H1 (cell line): ENCODE measurements around the gene NR2F6. TPM values are rescaled to one million over a fixed set of nuclear protein-coding genes. Genes with fewer than 3 reads are reported as not detected.

Source experiments
- CTCF ChIA-PET: fragments of 300-600 bp; sonication (Branson Sonifier 250); formaldehyde crosslinking; loops from one replicate; lab custom pipeline; 2021; ENCODE audit not compliant: partially characterized antibody; lab: Charles Lee
- POLR2A ChIA-PET: fragments of 300-600 bp; sonication (Branson Sonifier 250); formaldehyde crosslinking; loops from one replicate; lab custom pipeline; 2021; ENCODE audit warnings: inconsistent platforms; ENCODE audit not compliant: partially characterized antibody; lab: Charles Lee
- DNase-seq, 2 experiments: peaks; one replicate each; pipeline versions ENCODE4 v3.0.0 to v3.0.0-alpha.2; 2010 to 2022; ENCODE audit warnings: low spot score in 2 of 2, low read depth in 1 of 2, mixed read lengths in 1 of 2
- FAIRE-seq: peaks from 2 replicates; lab custom pipeline; 2011; peaks lifted over from hg19 to GRCh38; lab: Jason Lieb, UNC
- H2AFZ ChIP-seq: 2 replicates; pipeline ENCODE4 v1.8.1; 2012; ENCODE audit warnings: low read length, inconsistent platforms
- H2AK5ac ChIP-seq: 2 replicates; pipeline ENCODE4 v1.6.1; 2013; ENCODE audit warnings: low read depth, low read length
- H2BK120ac ChIP-seq: replicated peaks from 2 replicates; pipeline ENCODE3; 2013; ENCODE audit warnings: low read depth, low read length, inconsistent platforms
- H2BK12ac ChIP-seq: 2 replicates; pipeline ENCODE4 v1.6.1; 2013; ENCODE audit warnings: low read depth, low read length
- H2BK15ac ChIP-seq: 2 replicates; pipeline ENCODE4 v1.6.1; 2013; ENCODE audit warnings: low read length
- H2BK20ac ChIP-seq: 2 replicates; pipeline ENCODE4 v1.6.1; 2013; ENCODE audit warnings: low read length
- H2BK5ac ChIP-seq: 2 replicates; pipeline ENCODE4 v1.6.1; 2013; ENCODE audit warnings: low read depth, low read length
- H3K14ac ChIP-seq: 2 replicates; pipeline ENCODE4 v1.6.1; 2013; ENCODE audit warnings: inconsistent platforms; ENCODE audit not compliant: insufficient read length
- H3K18ac ChIP-seq: 2 replicates; pipeline ENCODE4 v1.6.1; 2013; ENCODE audit warnings: low read length; ENCODE audit errors: extremely low read depth
- H3K23ac ChIP-seq: 2 replicates; pipeline ENCODE4 v1.6.1; 2013; ENCODE audit warnings: inconsistent platforms; ENCODE audit not compliant: insufficient read length
- H3K23me2 ChIP-seq: 2 replicates; pipeline ENCODE4 v1.6.1; 2013; ENCODE audit warnings: low read depth, low read length
- H3K27ac ChIP-seq: 2 replicates; pipeline ENCODE4 v1.6.1; 2011; ENCODE audit warnings: low read depth, low read length, inconsistent platforms
- H3K27me3 ChIP-seq, 4 experiments: replicated peaks in 1 of 4; 1 replicate in 1 of 4; 2 replicates in 3 of 4; pipeline versions ENCODE4 v1.6.1 to v1.8.1; 2011 to 2013; ENCODE audit warnings: low read length in 3 of 4, mild to moderate bottlenecking in 3 of 4, inconsistent platforms in 2 of 4, mixed read lengths in 2 of 4, moderate library complexity in 1 of 4; ENCODE audit not compliant: control insufficient read depth in 3 of 4, insufficient read depth in 3 of 4; ENCODE audit errors: extremely low read depth in 1 of 4
- H3K36me3 ChIP-seq, 4 experiments: 2 replicates each; pipeline versions ENCODE4 v1.6.1 to v1.8.1; 2011 to 2013; ENCODE audit warnings: mild to moderate bottlenecking in 4 of 4, low read length in 3 of 4, moderate library complexity in 2 of 4, control low read depth in 1 of 4, inconsistent platforms in 1 of 4; ENCODE audit not compliant: insufficient read depth in 4 of 4, control insufficient read depth in 2 of 4
- H3K4ac ChIP-seq: replicated peaks from 2 replicates; pipeline ENCODE3; 2013; ENCODE audit warnings: low read length, low read depth, mixed read lengths, inconsistent platforms; ENCODE audit not compliant: insufficient read length
- H3K4me1 ChIP-seq, 4 experiments: replicated peaks in 1 of 4; 1 replicate in 1 of 4; 2 replicates in 3 of 4; pipeline versions ENCODE4 v1.6.1 to v1.8.1; 2011 to 2013; ENCODE audit warnings: low read length in 3 of 4, inconsistent platforms in 2 of 4, mixed read lengths in 1 of 4; ENCODE audit not compliant: insufficient read depth in 4 of 4, control insufficient read depth in 3 of 4
- H3K4me2 ChIP-seq, 2 experiments: 2 replicates each; pipeline versions ENCODE4 v1.6.1 to v1.8.1; 2011 to 2013; ENCODE audit warnings: low read depth in 2 of 2, low read length in 2 of 2, control low read depth in 1 of 2, inconsistent platforms in 1 of 2, mild to moderate bottlenecking in 1 of 2; ENCODE audit not compliant: insufficient read depth in 1 of 2
- H3K4me3 ChIP-seq, 4 experiments: fragments of 200-600, 300-600 bp in 1 of 4; sonication (generic), shearing (Covaris generic), sonication (Bioruptor Twin) in 1 of 4; 2 replicates each; pipeline versions ENCODE4 v1.5.1 to v1.8.1; 2011 to 2016; ENCODE audit warnings: low read length in 4 of 4, low read depth in 3 of 4, control low read depth in 2 of 4, inconsistent platforms in 2 of 4, mild to moderate bottlenecking in 2 of 4, mixed read lengths in 1 of 4, moderate library complexity in 1 of 4; ENCODE audit not compliant: insufficient read depth in 2 of 4; ENCODE audit errors: extremely low read depth in 1 of 4
- H3K56ac ChIP-seq: replicated peaks from 2 replicates; pipeline ENCODE3; 2013; ENCODE audit warnings: low read depth, mild to moderate bottlenecking, mixed read lengths, low read length, inconsistent platforms; ENCODE audit not compliant: insufficient read length
- H3K79me1 ChIP-seq: 2 replicates; pipeline ENCODE4 v1.6.1; 2013; ENCODE audit warnings: low read depth, low read length, control low read depth
- H3K79me2 ChIP-seq, 2 experiments: 2 replicates each; pipeline versions ENCODE4 v1.6.1 to v1.8.1; 2012 to 2013; ENCODE audit warnings: low read length in 2 of 2, mild to moderate bottlenecking in 2 of 2, inconsistent platforms in 1 of 2; ENCODE audit not compliant: insufficient read depth in 2 of 2, control insufficient read depth in 1 of 2
- H3K9ac ChIP-seq, 4 experiments: replicated peaks in 1 of 4; 1 replicate in 1 of 4; 2 replicates in 3 of 4; pipeline versions ENCODE4 v1.6.1 to v1.8.1; 2011 to 2013; ENCODE audit warnings: low read depth in 3 of 4, low read length in 3 of 4, control low read depth in 2 of 4, mild to moderate bottlenecking in 2 of 4, moderate library complexity in 2 of 4, inconsistent platforms in 1 of 4; ENCODE audit errors: extremely low read depth in 1 of 4
- H3K9me3 ChIP-seq, 2 experiments: 2 replicates each; pipeline versions ENCODE4 v1.6.1 to v1.8.1; 2012 to 2013; ENCODE audit warnings: mild to moderate bottlenecking in 2 of 2, moderate library complexity in 2 of 2, control low read depth in 1 of 2, inconsistent platforms in 1 of 2, low read depth in 1 of 2, low read length in 1 of 2, mixed read lengths in 1 of 2; ENCODE audit not compliant: insufficient read depth in 2 of 2
- H4K20me1 ChIP-seq, 2 experiments: replicated peaks in 1 of 2; 2 replicates each; pipeline versions ENCODE3 to v1.8.1; 2011 to 2013; ENCODE audit warnings: inconsistent platforms in 2 of 2, low read length in 2 of 2, mild to moderate bottlenecking in 1 of 2; ENCODE audit not compliant: insufficient read depth in 2 of 2, control insufficient read depth in 1 of 2
- H4K5ac ChIP-seq: 2 replicates; pipeline ENCODE4 v1.6.1; 2013; ENCODE audit warnings: low read length, low read depth, mixed read lengths, inconsistent platforms; ENCODE audit not compliant: insufficient read length
- H4K8ac ChIP-seq: 2 replicates; pipeline ENCODE4 v1.8.0; 2013; ENCODE audit warnings: mild to moderate bottlenecking, moderate library complexity, low read length, inconsistent platforms; ENCODE audit not compliant: insufficient read depth; ENCODE audit errors: extremely low read depth
- H4K91ac ChIP-seq: replicated peaks from 2 replicates; pipeline ENCODE3; 2013; ENCODE audit warnings: low read length, mixed read lengths, inconsistent platforms; ENCODE audit not compliant: insufficient read length
- ASH2L ChIP-seq: fragments of 200-600, 300-600 bp; sonication (generic); IDR thresholded peaks from one replicate; pipeline ENCODE4 v1.7.1; 2017; ENCODE audit warnings: low read length
- CTBP2 ChIP-seq: IDR thresholded peaks from 2 replicates; pipeline ENCODE4 v1.7.0; 2011; ENCODE audit warnings: borderline replicate concordance, mild to moderate bottlenecking, moderate library complexity, mixed read lengths, low read length; ENCODE audit not compliant: insufficient read depth, insufficient read length
- FOSL1 ChIP-seq: IDR thresholded peaks from 2 replicates; pipeline ENCODE4 v1.6.1; 2011; ENCODE audit warnings: mild to moderate bottlenecking, low read depth, low read length, moderate library complexity; ENCODE audit not compliant: insufficient read depth
- NANOG ChIP-seq: IDR thresholded peaks from 2 replicates; pipeline ENCODE4 v1.6.1; 2011; ENCODE audit warnings: low read length, low read depth, mild to moderate bottlenecking, inconsistent platforms; ENCODE audit not compliant: insufficient read depth, poor library complexity, severe bottlenecking
- TBP ChIP-seq: IDR thresholded peaks from 2 replicates; pipeline ENCODE4 v1.6.1; 2011; ENCODE audit warnings: low read depth, low read length, improper control_type of control experiment
- WGBS, 2 experiments: shearing (Covaris generic) in 1 of 2; methylation state at CpG; one replicate each; pipeline versions ENCODE4 v1.1.6 to v1.1.7; 2013 to 2015; ENCODE audit warnings: low lambda C conversion rate in 2 of 2, mixed read lengths in 2 of 2, inconsistent platforms in 1 of 2, low coverage in 1 of 2, missing lambda C conversion rate in 1 of 2; ENCODE audit not compliant: insufficient replicate concordance in 2 of 2, insufficient coverage in 1 of 2, insufficient read length in 1 of 2; ENCODE audit errors: extremely low coverage in 1 of 2, missing lambda C conversion rate in 1 of 2; 5-methylcytosine and 5-hydroxymethylcytosine counted together
- polyA plus RNA-seq, 7 experiments: library from polyadenylated mRNA; depleted of rRNA in 3 of 7; stranded (reverse) in 5 of 7; unstranded in 2 of 7; fragments of >200 nt in 5 of 7; fragments of 200-250 nt in 2 of 7; gene quantifications; 1 replicate in 5 of 7; 2 replicates in 1 of 7; 4 replicates in 1 of 7; pipeline versions ENCODE4 v1.2.1 to v1.2.3, GENCODE V29; 2011 to 2013; ENCODE audit warnings: missing spikeins in 2 of 7, mixed read lengths in 2 of 7
- total RNA-seq: library from RNA; stranded (reverse); fragmentation: NEBNext Ultra II Directional; extraction: Animal tissue kit (Norgen Biotek cat#: 25700); gene quantifications from 2 replicates; pipeline ENCODE4 v1.2.1, GENCODE V29; 2021

NR2F6 gene
- total and polyA plus RNA-seq, 2 of the 8 experiments (the other 6 are each of a cell fraction or from before 2014, with no cell fraction given), result 99.7 to 114 TPM

- FAIRE-seq, result no peak
- CTCF ChIA-PET, result interaction anchor here (1.0 to 5.6 kb wide), 4 partner anchors 21 to 105 kb away, joined by 3 to 28 read pairs (median 4); partner anchors contain the start of genes USE1 and USHBP1
These were observed 39.9 kb upstream of the NR2F6 start for GRCh38 chr19:17285415-17286135.

More at GRCh38 chr19:17285415-17286135, 39.9 kb upstream of the NR2F6 start:
- TF ChIP-seq NANOG, result no peak
- no peak for TF ChIP-seq TBP
- no peak for TF ChIP-seq ASH2L
- TF ChIP-seq CTBP2, result no peak
- no peak for TF ChIP-seq FOSL1
- H3K4ac ChIP-seq, result no peak overlapping the region
- H3K23ac ChIP-seq, result no peak overlapping the region
- no peak overlapping the region for H3K56ac ChIP-seq
- no peak overlapping the region for H3K14ac ChIP-seq
- H3K9ac ChIP-seq, result no peak overlapping the region
- H3K4me1 ChIP-seq, result peaks cover 0 to 3% (median under 1%) of the 10 kb centered on the region in 4 experiments; a peak in 3 of 7 replicates
- no peak overlapping the region for H4K5ac ChIP-seq
- POLR2A ChIA-PET, result interaction anchor here (0.7 to 1.8 kb wide), 3 partner anchors 19 to 86 kb away, joined by 3 read pairs; partner anchors contain the start of gene BABAM1
- no peak overlapping the region for H3K18ac ChIP-seq
- H3K79me1 ChIP-seq, result no peaks in the 10 kb centered on the region; the same call in 1 of the 2 replicates
- 0 out of 2 replicates have a peak overlapping the region, but pooled peaks have one; percentile 17 for H2BK12ac ChIP-seq
- peaks cover 0 to 1% of the 10 kb centered on the region in 2 experiments for H4K20me1 ChIP-seq
- H3K27me3 ChIP-seq, result peaks cover 0 to 3% (median 0%) of the 10 kb centered on the region in 4 experiments; a peak in 3 of 7 replicates
- H2AFZ ChIP-seq, result no peak overlapping the region
- H2BK120ac ChIP-seq, result no peak overlapping the region
- no peak overlapping the region for H2BK5ac ChIP-seq
- H3K27ac ChIP-seq, result no peak overlapping the region
- H2BK15ac ChIP-seq, result no peak overlapping the region
- H3K79me2 ChIP-seq, result no peaks in the 10 kb centered on the region
- H3K4me3 ChIP-seq, result no peak overlapping the region
- H3K23me2 ChIP-seq, result no peaks in the 10 kb centered on the region; the same call in 1 of the 2 replicates
- H2BK20ac ChIP-seq, result no peak overlapping the region
- no peaks in the 10 kb centered on the region for H3K36me3 ChIP-seq
- H4K91ac ChIP-seq, result no peak overlapping the region
- no peak overlapping the region for H4K8ac ChIP-seq
- H3K4me2 ChIP-seq, result no peak overlapping the region
- no peak for DNase-seq
- peaks cover 0 to 6% of the 10 kb centered on the region in 2 experiments; a peak in 1 of 4 replicates for H3K9me3 ChIP-seq
- no peak overlapping the region for H2AK5ac ChIP-seq
- 93% methylated on average over 18 of the region's 18 CpGs; no CpG with 5 or more reads in 1 of the 2 experiments for WGBS, 2 experiments
